ENCODE measurements around the gene TNNI3.
"Not testable (repeated sequence)": the region's sequence is repeated elsewhere in the genome, so short reads cannot be mapped to it uniquely, and the experiment has no call there.

TNNI3 gene

GRCh38 chr19:55172741-55173140, 15.2 kb upstream of the TNNI3 start:
- no peak for DNase-seq

GRCh38 chr19:55172318-55172717, 14.8 kb upstream of the TNNI3 start:
- DNase-seq, result not testable (repeated sequence)

- no peak for DNase-seq
Observed at GRCh38 chr19:55171440-55171839, 13.9 kb upstream of the TNNI3 start.

GRCh38 chr19:55169136-55169535, 11.6 kb upstream of the TNNI3 start:
- DNase-seq, result no peak

DNA sequence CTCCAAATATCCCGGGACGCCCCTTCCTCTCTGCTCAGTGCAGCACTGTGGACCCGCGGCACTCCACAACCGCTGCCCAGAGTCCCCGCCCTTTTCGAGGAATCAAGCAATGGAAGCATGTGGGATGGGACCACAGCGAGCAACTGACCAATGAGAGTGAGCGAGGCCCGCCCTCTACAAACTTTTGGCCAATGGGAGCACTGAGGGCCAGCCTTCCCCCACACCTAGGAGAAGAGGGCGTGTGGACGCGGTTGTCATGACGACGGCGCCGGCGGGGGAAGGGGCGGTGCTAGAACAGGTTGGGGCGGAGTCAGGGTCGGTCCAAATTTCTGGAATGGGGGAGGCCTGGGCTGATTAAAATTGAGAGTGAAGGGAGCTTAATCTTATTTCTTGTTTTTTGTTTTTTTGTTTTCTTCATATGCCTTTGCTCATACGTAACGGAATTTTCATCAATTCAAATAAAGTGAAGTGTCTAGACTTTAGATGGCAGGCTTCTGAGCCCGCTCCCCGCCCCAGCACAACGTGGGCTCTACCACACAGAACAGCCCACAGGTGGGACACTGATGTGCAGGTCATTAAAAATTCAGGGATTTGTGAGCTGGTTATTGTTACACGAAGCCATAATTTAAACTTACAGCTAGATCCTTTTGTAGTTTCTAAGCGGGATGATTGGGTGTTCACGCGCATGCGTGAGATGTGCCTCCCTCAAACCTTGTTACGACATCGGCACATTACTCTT, 9.2 kb upstream of the TNNI3 start, which contains the start of gene DNAAF3:
TSS of gene DNAAF3 (minus strand) at position 84 of the 739 bp plus-strand sequence. CDS start 200 bp downstream, outside the sequence.
- DNase-seq, result peak; percentile 95 to 96

- peak; percentile 58 to 60 for DNase-seq
Observed at GRCh38 chr19:55165952-55166529, 8.5 kb upstream of the TNNI3 start.

GRCh38 chr19:55161571-55162322, 4.2 kb upstream of the TNNI3 start:
- no peak for DNase-seq

DNA sequence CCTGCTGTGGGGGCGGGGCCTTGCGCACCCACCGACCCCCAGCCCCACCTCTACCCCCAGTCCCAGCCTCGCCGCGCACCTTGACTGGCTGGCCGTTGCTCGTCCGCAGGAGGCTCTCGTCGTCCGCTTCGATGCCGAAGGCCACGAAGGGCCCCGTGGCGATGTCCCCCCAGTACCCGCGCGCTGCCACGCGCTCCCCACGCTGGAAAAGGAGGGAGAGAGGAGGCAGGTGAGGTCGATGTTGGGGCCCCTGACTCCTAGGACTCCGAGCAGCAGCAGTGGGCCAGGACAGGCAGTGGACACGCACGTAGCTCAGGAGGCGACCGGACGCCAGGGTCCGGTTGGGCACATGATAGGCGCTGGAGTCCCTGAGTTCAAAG, 3.4 kb upstream of the TNNI3 start:
- DNase-seq, result no peak

- peak; percentile 87 to 91 for DNase-seq
Observed at GRCh38 chr19:55160128-55160985, 2.8 kb upstream of the TNNI3 start.

DNA sequence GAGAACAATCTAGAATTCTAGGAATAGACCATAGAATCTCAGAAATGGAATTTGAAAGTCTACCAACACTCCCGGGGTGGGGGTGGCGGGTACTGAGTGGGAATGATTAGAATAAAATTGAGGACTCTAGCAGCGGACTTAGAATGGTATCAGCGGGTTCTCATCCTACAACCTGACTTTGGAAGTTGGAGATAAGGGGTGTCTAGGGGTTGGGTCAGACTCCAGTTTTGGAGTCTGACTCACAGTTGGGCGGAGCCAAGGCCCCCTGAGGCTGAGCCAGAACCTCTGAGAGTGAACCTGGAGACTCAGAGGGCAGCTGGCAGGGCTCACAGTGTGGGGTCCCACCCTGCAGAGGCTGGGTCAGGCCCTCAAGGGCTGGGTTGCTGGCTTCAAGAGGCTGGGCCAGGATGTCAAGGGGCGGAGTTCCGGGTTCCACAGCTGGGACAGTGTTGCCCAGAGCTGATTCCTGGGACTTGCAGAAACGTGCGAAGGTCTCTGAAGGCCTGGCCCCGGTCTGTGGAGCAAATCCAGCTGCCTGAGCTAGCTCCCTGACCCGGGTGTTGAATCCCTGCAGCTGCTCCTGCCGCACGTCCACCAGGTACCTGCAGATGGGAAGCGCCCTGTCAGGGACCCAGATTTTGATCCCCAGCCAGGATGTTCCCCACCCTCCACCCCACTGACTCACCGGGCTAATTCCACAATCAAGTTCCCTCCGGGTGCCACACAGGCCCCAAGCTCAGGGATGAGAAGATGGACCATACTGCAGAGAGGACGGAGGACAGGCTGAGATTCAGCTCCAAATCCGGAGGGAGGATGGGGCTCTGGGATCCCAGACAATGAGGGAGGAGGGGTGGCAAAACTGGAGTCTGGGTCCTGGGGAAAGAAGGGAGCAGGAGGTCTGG, 1.6 kb upstream of the TNNI3 start:
- no peak for DNase-seq

GRCh38 chr19:55158423-55158822, 891 bp upstream of the TNNI3 start:
- DNase-seq, result no peak

GRCh38 chr19:55156202-55157063, 1.1 kb downstream of the TNNI3 start:
- peak; percentile 70 to 79 for DNase-seq

DNA sequence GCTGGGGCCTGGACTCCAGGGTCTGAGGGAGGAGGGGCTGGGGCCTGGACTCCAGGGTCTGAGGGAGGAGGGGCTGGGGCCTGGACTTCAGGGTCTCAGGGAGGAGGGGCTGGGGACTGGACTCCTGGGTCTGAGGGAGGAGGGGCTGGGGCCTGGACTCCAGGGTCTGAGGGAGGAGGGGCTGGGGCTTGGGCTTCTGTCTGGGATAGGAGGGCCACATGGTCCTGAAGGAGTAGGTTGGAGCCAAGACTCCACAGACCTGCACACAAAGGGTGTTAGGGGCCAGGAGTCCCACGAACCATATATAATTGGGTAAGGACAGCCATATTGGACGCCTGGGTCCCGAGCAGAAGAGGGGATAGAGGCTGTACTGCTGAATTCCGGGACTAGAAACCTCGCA, 1.7 kb downstream of the TNNI3 start:
- DNase-seq, result not testable (repeated sequence)

DNA sequence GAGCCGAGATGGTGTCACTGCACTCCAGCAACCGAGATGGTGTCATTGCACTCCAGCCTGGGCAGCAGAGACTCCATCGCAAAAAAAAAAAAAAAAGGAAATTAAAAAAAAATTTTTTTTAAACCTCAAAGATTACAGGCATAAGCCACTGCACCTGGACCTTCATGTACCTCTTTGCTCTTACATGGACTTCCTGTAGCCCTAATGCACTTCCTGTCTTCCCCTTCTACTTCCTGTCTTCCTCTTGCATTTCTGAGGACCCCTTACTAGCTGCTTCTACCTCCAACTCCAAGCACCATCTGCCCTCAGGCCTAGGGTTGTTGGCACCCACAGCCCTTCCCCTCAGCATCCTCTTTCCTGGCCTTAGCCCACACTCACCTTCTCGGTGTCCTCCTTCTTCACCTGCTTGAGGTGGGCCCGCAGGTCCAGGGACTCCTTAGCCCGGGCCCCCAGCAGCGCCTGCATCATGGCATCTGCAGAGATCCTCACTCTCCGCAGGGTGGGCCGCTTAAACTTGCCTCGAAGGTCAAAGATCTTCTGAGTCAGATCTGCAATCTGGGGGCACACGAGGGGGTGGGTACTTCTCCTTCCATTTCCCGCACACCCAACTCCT, 3.8 kb downstream of the TNNI3 start:
- no peak for DNase-seq

- peak in 1 of 2 experiments; percentile 12 for DNase-seq
Observed at GRCh38 chr19:55152017-55152416, 5.5 kb downstream of the TNNI3 start.

DNA sequence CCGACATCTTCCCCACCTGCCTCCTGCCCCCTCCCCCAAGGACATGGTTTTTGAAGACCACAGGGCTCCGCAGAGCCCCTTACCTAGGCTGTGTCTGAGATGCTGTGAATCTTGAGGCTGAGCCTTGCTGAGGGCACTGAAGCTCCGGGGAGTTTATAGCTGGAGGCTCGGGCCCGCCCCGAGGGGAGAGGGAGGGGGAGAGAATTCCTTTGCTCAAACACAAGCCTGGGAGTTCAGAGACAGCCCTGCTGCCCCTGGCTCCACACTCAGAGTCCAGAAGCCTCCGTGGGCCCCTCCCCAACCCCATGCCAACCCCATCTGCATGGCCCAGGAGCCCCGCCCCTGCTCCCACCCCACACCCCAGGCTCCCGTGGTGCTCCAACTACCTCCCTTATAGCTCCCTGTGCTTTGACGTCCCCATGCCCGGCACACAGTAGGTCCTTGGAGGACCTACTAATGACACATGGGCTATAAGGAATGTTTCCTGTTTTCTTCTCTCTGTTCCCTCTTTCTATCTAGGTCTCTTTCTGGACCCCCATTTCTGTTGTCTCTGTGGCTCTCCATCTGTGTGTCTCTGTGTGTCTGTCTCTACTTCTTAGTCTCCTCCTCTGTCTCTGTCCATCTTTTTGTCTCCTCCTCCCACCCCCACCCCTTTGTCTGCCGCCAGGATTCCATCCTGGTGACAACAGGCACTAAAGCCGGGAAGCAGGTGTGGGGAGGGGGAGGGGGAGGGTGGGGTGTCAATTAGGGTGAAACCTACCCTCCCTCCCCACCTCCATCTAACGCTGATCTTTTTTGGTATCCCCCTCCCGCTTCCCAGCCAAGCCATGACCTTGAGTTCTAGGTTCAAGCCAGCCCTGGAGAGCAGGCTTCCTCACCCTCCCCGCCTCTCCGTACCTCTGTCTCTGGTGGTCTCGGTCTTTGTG, 8.2 kb downstream of the TNNI3 start, which contains the start of gene TNNT1:
TSS of gene TNNT1 (minus strand) at position 129 of the 926 bp plus-strand sequence. CDS start 2,049 bp downstream, outside the sequence.
- DNase-seq, result no peak

DNA sequence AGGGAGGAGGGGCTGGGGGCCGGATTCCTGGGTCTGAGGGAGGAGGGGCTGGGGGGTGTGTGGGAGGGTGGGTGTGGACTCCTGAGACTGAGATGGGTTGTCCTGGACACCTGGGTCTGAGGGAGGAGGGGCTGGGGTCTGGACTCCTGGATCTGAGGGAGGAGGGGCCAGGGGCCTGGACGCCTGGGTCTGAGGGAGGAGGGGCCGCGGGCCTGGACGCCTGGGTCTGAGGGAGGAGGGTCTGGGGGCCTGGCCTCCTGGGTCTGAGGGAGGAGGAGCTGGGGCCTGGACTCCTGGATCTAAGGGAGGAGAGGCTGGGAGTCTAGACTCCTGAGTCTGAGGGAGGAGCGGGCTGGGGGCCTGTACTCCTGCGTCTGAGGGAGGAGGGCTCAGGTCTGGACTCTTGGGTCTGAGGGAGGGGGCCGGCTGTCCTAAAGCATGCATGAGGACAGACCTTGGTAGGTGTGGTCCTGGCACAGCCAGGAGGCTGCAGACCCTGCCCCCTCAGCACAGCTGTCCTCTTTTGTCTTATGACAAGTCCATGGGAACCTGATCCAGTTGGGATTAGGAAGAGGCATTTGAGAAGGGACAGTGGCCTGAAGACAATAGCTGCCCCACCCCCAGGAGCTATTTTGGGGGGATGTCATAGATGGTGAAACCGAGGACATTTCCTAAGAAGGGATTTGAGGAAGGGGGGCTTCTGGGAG, 9.8 kb downstream of the TNNI3 start:
- DNase-seq, result no peak

DNA sequence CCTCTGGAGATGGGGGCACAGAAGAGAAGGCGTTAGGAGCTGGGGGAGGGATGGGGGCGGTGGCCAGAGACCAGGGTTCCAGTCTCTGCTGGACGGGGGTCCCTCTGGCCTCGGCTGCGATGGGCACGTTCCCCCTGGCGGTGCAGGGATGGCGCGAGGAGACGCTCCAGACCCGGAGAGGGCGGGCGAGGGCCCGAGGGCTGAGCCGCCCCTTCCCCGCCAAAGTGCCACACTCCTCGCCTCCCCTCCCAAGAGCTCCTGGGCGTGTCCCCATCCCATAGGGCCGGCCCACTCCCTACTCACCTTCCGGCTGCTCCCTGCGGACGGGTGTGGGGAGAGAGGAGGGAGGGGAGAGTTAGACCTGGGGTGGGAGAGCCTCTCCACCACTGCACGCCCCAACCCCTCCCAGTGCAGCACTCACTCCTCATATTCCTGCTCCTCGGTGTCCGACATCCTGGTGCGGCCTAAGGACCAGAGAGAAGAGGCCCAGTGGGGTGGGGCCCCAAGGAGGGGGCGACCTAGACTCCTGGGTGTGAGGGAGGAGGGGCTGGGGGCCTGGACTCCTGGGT, 10.7 kb downstream of the TNNI3 start:
- DNase-seq, result peak; percentile 47 to 51

Data from NCI-H2081 (cell line).